ENCODE measurements around the gene PLEKHA7.

PLEKHA7 gene

GRCh38 chr11:16793009-16793408, 221.2 kb downstream of the PLEKHA7 start:
- DNase-seq, result no peak

GRCh38 chr11:16792426-16792825, 221.8 kb downstream of the PLEKHA7 start:
- no peak for DNase-seq

- DNase-seq, result no peak
Measured at GRCh38 chr11:16791191-16791961, 222.8 kb downstream of the PLEKHA7 start.

GRCh38 chr11:16790486-16791190, 223.6 kb downstream of the PLEKHA7 start:
- no peak for DNase-seq

DNA sequence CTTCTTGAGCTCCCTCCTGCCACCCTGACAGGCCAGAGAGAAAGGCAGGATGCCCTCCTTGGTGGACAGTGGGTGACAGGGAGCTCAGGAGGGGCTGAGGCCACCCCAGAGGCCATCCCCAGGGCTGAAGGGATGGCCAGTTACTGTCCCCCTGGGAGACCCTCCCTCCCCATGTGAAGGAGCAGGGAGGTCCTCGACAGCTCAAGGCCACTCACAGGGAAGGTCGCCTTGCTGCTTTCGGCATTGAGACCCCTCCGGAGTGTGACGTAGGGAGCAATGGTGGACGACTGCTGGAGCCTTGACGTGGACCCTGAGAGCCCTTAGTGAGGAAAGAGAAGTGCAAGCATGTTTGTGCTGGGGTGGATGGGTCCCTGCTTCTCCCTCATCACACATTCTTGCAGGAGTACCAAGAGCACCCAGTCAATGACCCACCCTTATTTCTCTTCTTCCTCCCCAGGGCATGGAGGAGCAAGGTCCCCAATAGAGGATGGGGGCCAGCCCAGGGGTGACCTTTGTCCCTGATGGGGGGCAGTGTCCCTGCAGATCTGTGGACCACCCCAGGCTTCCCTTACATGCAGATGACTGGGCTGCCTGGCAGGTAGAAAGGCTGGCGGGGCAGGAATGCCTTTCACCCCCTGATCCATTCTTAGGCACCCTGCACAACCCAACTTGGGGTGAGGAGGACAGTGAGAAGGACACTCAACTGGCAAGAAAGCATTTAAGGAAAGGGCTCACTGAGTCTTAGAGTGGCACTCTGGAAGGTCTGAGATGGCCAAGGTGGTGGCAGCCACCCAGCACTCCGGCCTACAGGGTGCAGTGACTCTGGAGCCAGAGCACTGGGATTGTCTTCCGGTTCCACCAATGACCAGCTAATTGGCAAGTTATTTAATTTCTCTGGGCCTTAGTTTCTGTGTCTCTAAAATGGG, 224.4 kb downstream of the PLEKHA7 start:
- DNase-seq, result no peak

GRCh38 chr11:16789063-16789420, 225.2 kb downstream of the PLEKHA7 start:
- DNase-seq, result no peak

- peak in 50 of 58 donors; percentile 3 to 75 (median 37) for DNase-seq
Measured at GRCh38 chr11:16788141-16789062, 225.8 kb downstream of the PLEKHA7 start.

GRCh38 chr11:16787035-16787742, 227.0 kb downstream of the PLEKHA7 start:
- DNase-seq, result no peak

DNA sequence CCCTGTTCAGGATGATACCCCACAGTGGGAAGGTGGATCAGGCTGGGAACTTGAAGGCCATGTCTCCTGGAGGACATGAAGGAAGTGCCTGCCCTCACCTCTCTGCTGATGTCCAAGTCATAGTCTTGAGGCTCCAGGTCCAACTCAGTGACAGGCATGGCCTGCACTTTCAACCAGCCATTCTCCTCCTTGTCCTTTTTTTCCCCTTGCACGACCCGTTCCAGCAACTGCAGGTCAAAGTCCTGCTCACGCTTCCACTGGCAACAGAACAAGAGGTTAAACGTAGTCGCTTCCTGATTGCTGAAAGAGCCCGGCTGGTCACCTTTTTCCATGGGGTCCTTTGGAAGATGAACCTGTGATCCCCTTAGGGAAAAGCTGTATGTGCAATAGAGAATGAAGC, 228.1 kb downstream of the PLEKHA7 start:
- no peak for DNase-seq

- DNase-seq, result peak in 53 of 58 donors; percentile 18 to 81 (median 53)
Measured at GRCh38 chr11:16785520-16786128, 228.6 kb downstream of the PLEKHA7 start.

- no peak for DNase-seq
Measured at GRCh38 chr11:16784666-16785065, 229.5 kb downstream of the PLEKHA7 start.

DNA sequence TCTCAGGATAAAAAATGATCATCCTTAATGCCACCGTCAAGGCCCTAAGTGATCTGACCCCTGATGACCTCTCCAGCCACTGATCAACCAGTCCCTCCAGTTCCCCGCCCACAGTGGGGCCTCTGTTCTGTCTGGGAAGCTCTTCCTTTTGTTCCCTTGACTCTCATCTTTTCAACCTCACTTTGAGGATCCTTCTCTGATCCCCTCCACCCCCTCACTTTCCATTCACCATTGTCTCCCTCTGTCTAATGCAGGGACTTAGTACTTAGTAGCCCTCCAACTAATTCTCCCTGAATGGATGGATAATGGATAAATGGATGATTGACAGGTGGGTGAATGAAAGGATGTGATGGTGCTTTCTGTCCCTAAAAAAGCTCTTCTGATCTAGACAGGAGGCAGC, 230.1 kb downstream of the PLEKHA7 start:
- DNase-seq, result no peak

- DNase-seq, result no peak
Measured at GRCh38 chr11:16783321-16783801, 230.9 kb downstream of the PLEKHA7 start.

- no peak for DNase-seq
Measured at GRCh38 chr11:16781936-16782919, 232.0 kb downstream of the PLEKHA7 start.

DNA sequence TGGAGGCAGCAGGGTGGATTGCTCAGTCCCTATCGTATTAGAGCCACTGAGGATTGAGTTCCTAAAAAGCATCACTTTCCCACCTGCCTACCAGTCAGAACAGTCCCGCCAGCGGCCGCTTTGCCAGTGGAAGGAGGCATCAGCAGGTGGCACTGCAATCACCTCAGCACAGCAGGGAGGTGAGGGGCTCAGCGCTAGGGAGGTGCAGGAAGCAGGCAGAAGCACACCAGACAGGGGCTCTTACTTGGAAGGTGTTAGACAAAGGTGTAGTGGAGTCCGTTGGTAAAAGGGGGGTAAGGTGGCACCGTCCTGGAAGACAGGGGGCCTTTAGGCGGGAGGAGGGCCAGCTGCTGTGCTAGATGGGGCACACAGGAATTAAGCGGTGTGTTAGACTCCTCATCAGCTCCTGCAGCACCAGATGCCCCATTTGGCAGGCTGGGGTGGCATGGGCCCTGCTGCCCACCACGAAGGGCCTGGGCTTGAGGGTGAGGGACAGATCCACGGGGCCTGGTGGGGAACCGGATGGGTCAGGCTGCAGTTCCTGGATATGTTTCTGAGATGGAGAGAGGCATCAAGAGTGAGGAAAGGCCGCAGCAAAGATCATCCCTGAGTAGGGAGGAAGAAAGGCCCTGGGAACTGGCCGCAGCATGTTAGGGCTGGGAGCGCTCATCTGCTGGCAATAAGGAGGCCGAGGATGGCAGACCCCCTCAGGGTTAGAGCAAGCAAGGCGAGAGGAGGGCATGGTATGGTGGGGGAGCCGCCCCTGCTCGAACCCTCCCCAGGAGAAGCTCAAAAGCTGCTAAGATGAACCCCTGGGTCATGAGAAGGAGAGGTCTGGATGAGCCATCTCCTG, 233.3 kb downstream of the PLEKHA7 start:
- no peak for DNase-seq

GRCh38 chr11:16780146-16780545, 234.1 kb downstream of the PLEKHA7 start:
- DNase-seq, result no peak

- DNase-seq, result no peak
Measured at GRCh38 chr11:16779436-16779835, 234.8 kb downstream of the PLEKHA7 start.
